Lung (tissue), 12 donors: ENCODE data around the gene NNT. TPM values are rescaled to one million over a fixed set of nuclear protein-coding genes. Genes with fewer than 3 reads are reported as not detected.

Experiments
- ATAC-seq: fragments of 200-7000 bp; cut with Tn5 transposase; one replicate; pipeline ENCODE4 v1.9.1; 2020; ENCODE audit warnings: moderate number of reproducible peaks; ENCODE audit not compliant: insufficient read depth, low FRiP score
- DNase-seq, 3 donors: peaks; one replicate each; pipeline ENCODE4 v3.0.0-alpha.2; 2013 to 2017
- H3K27ac ChIP-seq, 2 donors: one replicate each; pipeline ENCODE4 v1.5.1; 2013; ENCODE audit warnings: mild to moderate bottlenecking in 2 of 2, moderate library complexity in 2 of 2, control low read depth in 1 of 2, inconsistent platforms in 1 of 2, low read depth in 1 of 2, low read length in 1 of 2
- H3K27me3 ChIP-seq, 3 donors: one replicate each; pipeline ENCODE4 v1.5.1; 2013; ENCODE audit warnings: low read length in 2 of 3; ENCODE audit not compliant: control insufficient read depth in 3 of 3, insufficient read depth in 3 of 3
- H3K36me3 ChIP-seq, 4 donors: one replicate each; pipeline ENCODE4 v1.5.1; 2013; ENCODE audit warnings: low read length in 4 of 4, mild to moderate bottlenecking in 1 of 4, moderate library complexity in 1 of 4; ENCODE audit not compliant: control insufficient read depth in 4 of 4, insufficient read depth in 4 of 4
- H3K4me1 ChIP-seq, 5 donors: one replicate each; pipeline ENCODE4 v1.5.1; 2013; ENCODE audit warnings: low read length in 5 of 5, mild to moderate bottlenecking in 2 of 5, moderate library complexity in 1 of 5; ENCODE audit not compliant: control insufficient read depth in 5 of 5, insufficient read depth in 5 of 5
- H3K4me3 ChIP-seq: one replicate; pipeline ENCODE4 v1.5.1; 2013; ENCODE audit warnings: mild to moderate bottlenecking, control low read depth, moderate library complexity
- H3K9ac ChIP-seq, 2 donors: one replicate each; pipeline ENCODE4 v1.5.1; 2013; ENCODE audit warnings: low read length in 2 of 2, control low read depth in 1 of 2; ENCODE audit not compliant: insufficient read depth in 1 of 2
- H3K9me3 ChIP-seq, 4 donors: one replicate each; pipeline ENCODE4 v1.5.1; 2013; ENCODE audit warnings: low read length in 3 of 4, mild to moderate bottlenecking in 1 of 4, moderate library complexity in 1 of 4; ENCODE audit not compliant: control insufficient read depth in 4 of 4, insufficient read depth in 3 of 4
- WGBS, 2 donors: extraction: QIAGEN DNeasy Blood & Tissue Kit; methylation state at CpG; one replicate each; pipeline ENCODE4 v1.1.7; 2013; 5-methylcytosine and 5-hydroxymethylcytosine counted together
- polyA plus RNA-seq, 2 donors: library from polyadenylated mRNA; stranded (reverse); fragments of 200-250 nt; gene quantifications; one replicate each; pipeline ENCODE4 v1.2.1, GENCODE V29; 2013
- total RNA-seq, 2 donors: library from RNA; depleted of rRNA in 1 of 2; stranded (reverse); fragments of >200 nt in 1 of 2; gene quantifications; one replicate each; pipeline ENCODE4 v1.2.1, GENCODE V29; 2014 to 2021
- TF ChIP-seq, protein P1 (sequence below): IDR thresholded peaks from 2 replicates; pipeline ENCODE4 v1.5.1; 2012; ENCODE audit warnings: mild to moderate bottlenecking; ENCODE audit errors: control extremely low read depth, extremely low read depth
- donor health status: control.
- donor health status: control.
- donor health status: Bipolar disorder and iron deficiency.
- donor health status: healthy.
- donor health status: DM: yes; HTN: yes; CAD: no.

Gene NNT
- total and polyA plus RNA-seq, 4 donors: 8.5 to 96.9 (median 35.0) TPM

DNA sequence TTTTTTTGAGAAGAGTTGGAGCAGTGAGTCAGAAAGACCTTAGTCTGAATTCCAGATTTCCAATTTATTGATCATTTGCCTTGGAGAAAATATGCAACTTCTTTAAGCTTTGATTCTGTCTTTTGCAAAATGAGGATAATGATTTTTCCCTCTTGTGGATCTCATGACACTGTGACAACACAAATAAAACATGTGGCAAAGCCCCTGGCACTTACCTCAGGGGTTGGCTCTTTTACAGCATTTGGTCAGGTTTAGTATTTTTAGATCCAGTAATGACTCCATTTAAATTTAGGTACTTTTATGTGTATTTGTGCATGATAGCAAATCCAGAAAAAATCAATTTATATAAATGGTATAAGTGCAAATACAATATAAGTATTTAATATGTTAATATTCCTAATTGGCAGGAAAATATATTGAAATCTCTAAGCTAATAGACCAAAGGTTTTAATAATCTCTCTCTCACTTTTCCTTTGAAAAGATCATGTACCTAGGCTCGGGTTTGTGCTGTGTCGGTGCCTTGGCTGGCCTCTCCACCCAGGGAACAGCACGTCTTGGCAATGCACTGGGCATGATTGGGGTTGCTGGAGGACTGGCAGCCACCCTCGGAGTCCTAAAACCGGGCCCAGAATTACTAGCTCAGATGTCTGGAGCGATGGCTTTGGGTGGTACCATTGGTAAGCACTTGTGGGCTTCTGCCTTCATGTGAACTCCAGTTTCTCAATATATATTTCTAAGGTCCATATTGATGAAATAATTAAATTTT is 49.7 kb downstream of the NNT start:
- TF ChIP-seq, protein P1, sequence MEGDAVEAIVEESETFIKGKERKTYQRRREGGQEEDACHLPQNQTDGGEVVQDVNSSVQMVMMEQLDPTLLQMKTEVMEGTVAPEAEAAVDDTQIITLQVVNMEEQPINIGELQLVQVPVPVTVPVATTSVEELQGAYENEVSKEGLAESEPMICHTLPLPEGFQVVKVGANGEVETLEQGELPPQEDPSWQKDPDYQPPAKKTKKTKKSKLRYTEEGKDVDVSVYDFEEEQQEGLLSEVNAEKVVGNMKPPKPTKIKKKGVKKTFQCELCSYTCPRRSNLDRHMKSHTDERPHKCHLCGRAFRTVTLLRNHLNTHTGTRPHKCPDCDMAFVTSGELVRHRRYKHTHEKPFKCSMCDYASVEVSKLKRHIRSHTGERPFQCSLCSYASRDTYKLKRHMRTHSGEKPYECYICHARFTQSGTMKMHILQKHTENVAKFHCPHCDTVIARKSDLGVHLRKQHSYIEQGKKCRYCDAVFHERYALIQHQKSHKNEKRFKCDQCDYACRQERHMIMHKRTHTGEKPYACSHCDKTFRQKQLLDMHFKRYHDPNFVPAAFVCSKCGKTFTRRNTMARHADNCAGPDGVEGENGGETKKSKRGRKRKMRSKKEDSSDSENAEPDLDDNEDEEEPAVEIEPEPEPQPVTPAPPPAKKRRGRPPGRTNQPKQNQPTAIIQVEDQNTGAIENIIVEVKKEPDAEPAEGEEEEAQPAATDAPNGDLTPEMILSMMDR: no peak
- no peaks in the 10 kb centered on the region for H3K9me3 ChIP-seq
- no peak overlapping the region for H3K4me3 ChIP-seq
- ATAC-seq (no peak), DNase-seq (no peak)
- H3K9ac ChIP-seq: no peak overlapping the region
- WGBS, 2 donors: 98% methylated on average over 6 of the region's 6 CpGs
- H3K4me1 ChIP-seq: peaks cover 0 to 7% (median 0%) of the 10 kb centered on the region in 5 donors
- H3K27ac ChIP-seq: no peak overlapping the region
- H3K27me3 ChIP-seq: no peaks in the 10 kb centered on the region
- peaks cover 13 to 42% (median 23%) of the 10 kb centered on the region in 4 donors for H3K36me3 ChIP-seq

DNA sequence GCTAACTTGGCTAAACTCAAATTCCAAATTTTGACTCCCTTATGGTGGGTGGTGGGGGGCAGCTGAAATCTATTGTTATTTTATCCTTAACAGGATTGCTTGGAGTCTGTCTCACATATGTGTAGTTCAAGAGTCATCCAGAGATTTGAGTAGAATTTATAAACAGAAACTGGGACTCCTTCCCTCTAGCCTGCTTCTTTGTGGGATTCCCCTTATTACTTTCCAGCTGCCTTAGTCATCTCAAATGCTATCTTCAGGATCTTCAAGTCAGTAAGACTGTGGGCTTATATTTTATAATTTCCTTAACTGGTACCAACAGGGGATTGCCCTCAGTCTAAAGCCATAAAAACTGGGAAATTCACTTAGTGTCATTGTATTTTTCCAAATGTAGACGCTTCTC is 55.5 kb downstream of the NNT start:
- WGBS, 2 donors: 90 to 98% methylated on average over 1 of the region's 1 CpG
- no peak overlapping the region for H3K27ac ChIP-seq
- H3K4me3 ChIP-seq: no peak overlapping the region
- no peaks in the 10 kb centered on the region for H3K4me1 ChIP-seq
- ATAC-seq: no peak
- no peaks in the 10 kb centered on the region for H3K27me3 ChIP-seq
- TF ChIP-seq, protein P1: no peak
- H3K9me3 ChIP-seq: no peaks in the 10 kb centered on the region
- no peak overlapping the region for H3K9ac ChIP-seq
- peaks cover 13 to 29% (median 15%) of the 10 kb centered on the region in 4 donors for H3K36me3 ChIP-seq
- no peak for DNase-seq

DNA sequence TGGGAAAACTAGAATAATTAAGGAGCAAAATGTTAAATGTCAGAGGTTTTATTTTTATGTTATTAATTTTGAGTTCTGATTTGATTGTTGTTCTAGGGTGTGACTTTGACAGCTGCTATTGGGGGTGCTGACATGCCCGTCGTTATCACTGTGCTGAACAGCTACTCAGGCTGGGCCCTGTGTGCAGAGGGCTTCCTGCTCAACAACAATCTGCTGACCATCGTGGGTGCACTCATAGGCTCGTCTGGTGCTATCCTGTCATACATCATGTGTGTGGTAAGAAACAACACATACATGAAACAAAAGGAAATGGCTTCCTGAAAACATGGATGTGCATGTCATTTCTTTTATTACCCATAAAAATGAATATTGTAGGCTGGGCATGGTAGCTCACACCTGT is 56.1 kb downstream of the NNT start:
- Histone ChIP-seq H3K36me3 (peaks cover 13 to 28% (median 15%) of the 10 kb centered on the region in 4 donors), H3K4me1 (no peaks in the 10 kb centered on the region), H3K9ac (no peak overlapping the region), H3K4me3 (no peak overlapping the region), H3K27ac (no peak overlapping the region), H3K27me3 (no peaks in the 10 kb centered on the region), H3K9me3 (no peaks in the 10 kb centered on the region)
- ATAC-seq: no peak
- 92 to 97% methylated on average over 4 of the region's 4 CpGs for WGBS, 2 donors
- DNase-seq: no peak
- TF ChIP-seq, protein P1: no peak
